Neural progenitor cell (in vitro differentiated cells): ENCODE data around the gene INHBC. TPM values are rescaled to one million over a fixed set of nuclear protein-coding genes. Genes with fewer than 3 reads are reported as not detected.

Experiments
- DNase-seq: peaks from one replicate; pipeline ENCODE4 v3.0.0-alpha.2; 2016; ENCODE audit warnings: low spot score
- H2AFZ ChIP-seq: fragments of 200-600 bp; sonication (generic); replicated peaks from 2 replicates; pipeline ENCODE4 v1.6.1; 2016; ENCODE audit warnings: antibody characterized with exemption
- H3F3A ChIP-seq: fragments of 200-600 bp; sonication (generic); 2 replicates; pipeline ENCODE4 v1.6.1; 2016; ENCODE audit warnings: antibody characterized with exemption, low read depth
- H3K27ac ChIP-seq: fragments of 200-600 bp; sonication (generic); 2 replicates; pipeline ENCODE4 v1.5.1; 2016; ENCODE audit warnings: mild to moderate bottlenecking
- H3K27me3 ChIP-seq: fragments of 200-600 bp; sonication (generic); 2 replicates; pipeline ENCODE4 v1.6.1; 2016; ENCODE audit warnings: mild to moderate bottlenecking, moderate library complexity
- H3K36me3 ChIP-seq: fragments of 200-600 bp; sonication (generic); 2 replicates; pipeline ENCODE4 v1.5.1; 2016
- H3K4me1 ChIP-seq: fragments of 200-600 bp; sonication (generic); 2 replicates; pipeline ENCODE4 v1.6.1; 2016; ENCODE audit warnings: mixed run types
- H3K4me2 ChIP-seq: fragments of 200-600 bp; sonication (generic); 2 replicates; pipeline ENCODE4 v1.6.1; 2016
- H3K4me3 ChIP-seq: fragments of 200-600 bp; sonication (generic); 2 replicates; pipeline ENCODE4 v1.5.1; 2016
- H3K79me2 ChIP-seq: fragments of 200-600 bp; sonication (generic); 2 replicates; pipeline ENCODE4 v1.6.1; 2016; ENCODE audit warnings: low read depth
- H3K9ac ChIP-seq: fragments of 200-600 bp; sonication (generic); 2 replicates; pipeline ENCODE4 v1.6.1; 2016
- H3K9me3 ChIP-seq: fragments of 200-600 bp; sonication (generic); 2 replicates; pipeline ENCODE4 v1.5.1; 2016; ENCODE audit warnings: low read depth
- H4K20me1 ChIP-seq: fragments of 200-600 bp; sonication (generic); 2 replicates; pipeline ENCODE4 v1.6.1; 2016; ENCODE audit warnings: low read depth
- H3K27ac Mint-ChIP-seq: 3 replicates; pipeline ENCODE4 v1.8.0; 2021; ENCODE audit warnings: mixed read lengths
- H3K27me3 Mint-ChIP-seq: 2 replicates; pipeline ENCODE4 v1.8.0; 2022; ENCODE audit warnings: low read depth, mild to moderate bottlenecking, inconsistent platforms, moderate library complexity, mixed read lengths; ENCODE audit not compliant: insufficient read depth
- H3K36me3 Mint-ChIP-seq: 3 replicates; pipeline ENCODE4 v1.8.0; 2021; ENCODE audit warnings: mixed read lengths
- H3K4me1 Mint-ChIP-seq: 3 replicates; pipeline ENCODE4 v1.8.0; 2021; ENCODE audit warnings: mixed read lengths
- H3K4me3 Mint-ChIP-seq: 3 replicates; pipeline ENCODE4 v1.8.0; 2021; ENCODE audit warnings: mild to moderate bottlenecking, moderate library complexity, mixed read lengths
- H3K9me3 Mint-ChIP-seq: 3 replicates; pipeline ENCODE4 v1.8.0; 2020; ENCODE audit warnings: mixed read lengths
- CTCF ChIP-seq: fragments of 200-600 bp; sonication (generic); IDR thresholded peaks from 2 replicates; pipeline ENCODE4 v1.5.1; 2017; ENCODE audit warnings: antibody characterized with exemption, mild to moderate bottlenecking
- EZH2 ChIP-seq: fragments of 200-600 bp; sonication (generic); IDR thresholded peaks from 2 replicates; pipeline ENCODE4 v1.6.1; 2017; ENCODE audit warnings: antibody characterized with exemption, mild to moderate bottlenecking, moderate library complexity
- EZH2phosphoT487 ChIP-seq: fragments of 200-600 bp; sonication (generic); IDR thresholded peaks from 2 replicates; pipeline ENCODE4 v1.6.1; 2017; ENCODE audit warnings: antibody characterized with exemption
- total RNA-seq: library from RNA; depleted of rRNA; stranded (reverse); fragments of >200 nt; gene quantifications from 2 replicates; pipeline ENCODE4 v1.2.3, GENCODE V29; 2015; ENCODE audit warnings: low replicate concordance

Gene INHBC
- total RNA-seq, 1 donor from 2014 or later: not detected

DNA sequence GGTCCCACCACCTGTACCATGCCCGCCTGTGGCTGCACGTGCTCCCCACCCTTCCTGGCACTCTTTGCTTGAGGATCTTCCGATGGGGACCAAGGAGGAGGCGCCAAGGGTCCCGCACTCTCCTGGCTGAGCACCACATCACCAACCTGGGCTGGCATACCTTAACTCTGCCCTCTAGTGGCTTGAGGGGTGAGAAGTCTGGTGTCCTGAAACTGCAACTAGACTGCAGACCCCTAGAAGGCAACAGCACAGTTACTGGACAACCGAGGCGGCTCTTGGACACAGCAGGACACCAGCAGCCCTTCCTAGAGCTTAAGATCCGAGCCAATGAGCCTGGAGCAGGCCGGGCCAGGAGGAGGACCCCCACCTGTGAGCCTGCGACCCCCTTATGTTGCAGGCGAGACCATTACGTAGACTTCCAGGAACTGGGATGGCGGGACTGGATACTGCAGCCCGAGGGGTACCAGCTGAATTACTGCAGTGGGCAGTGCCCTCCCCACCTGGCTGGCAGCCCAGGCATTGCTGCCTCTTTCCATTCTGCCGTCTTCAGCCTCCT, 21.6 kb downstream of the INHBC start:
- Mint-ChIP-seq H3K36me3 (no peaks in the 10 kb centered on the region), H3K4me1 (peaks cover 47% of the 10 kb centered on the region), H3K27me3 (peaks cover 30% of the 10 kb centered on the region), H3K27ac (no peak overlapping the region), H3K9me3 (no peaks in the 10 kb centered on the region), H3K4me3 (peak overlapping the region; percentile 65)
- Histone ChIP-seq H3K27ac (no peak overlapping the region), H3K79me2 (no peaks in the 10 kb centered on the region), H3K36me3 (no peaks in the 10 kb centered on the region), H2AFZ (peak overlapping the region; percentile 67), H3K9ac (no peak overlapping the region), H3K4me2 (peak overlapping the region; percentile 50), H3K9me3 (no peaks in the 10 kb centered on the region), H3F3A (peaks cover 16% of the 10 kb centered on the region), H3K4me1 (peaks cover 36% of the 10 kb centered on the region), H4K20me1 (peaks cover 12% of the 10 kb centered on the region), H3K4me3 (no peak overlapping the region), H3K27me3 (peaks cover 6% of the 10 kb centered on the region)
- TF ChIP-seq EZH2phosphoT487 (no peak), CTCF (peak; percentile 74)
- DNase-seq: peak; percentile 84

GRCh38 chr12:57456737-57457490, 22.3 kb downstream of the INHBC start:
- H3K4me2 ChIP-seq: no peak overlapping the region

DNA sequence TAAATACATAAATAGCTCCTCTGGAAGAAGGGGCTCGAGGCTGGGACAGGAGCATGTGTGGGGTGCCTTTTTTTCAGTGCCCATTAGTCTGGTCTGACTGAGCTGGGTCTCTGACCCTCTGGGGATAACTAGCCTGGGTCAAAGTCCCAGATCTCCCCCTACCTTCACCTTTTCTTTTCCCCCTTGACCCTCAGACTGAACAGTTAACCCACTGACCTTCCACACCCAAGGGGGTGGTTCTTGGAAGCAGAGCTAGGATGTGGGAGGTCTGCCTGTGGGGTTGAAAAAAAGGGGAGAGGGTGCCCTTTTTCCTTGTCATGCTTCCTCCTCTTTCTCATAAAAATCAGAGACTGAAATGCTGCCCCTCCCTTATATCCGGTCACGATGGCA, 24.1 kb downstream of the INHBC start:
- Histone ChIP-seq H3K9ac (no peak overlapping the region), H3F3A (peaks cover 33% of the 10 kb centered on the region), H3K27me3 (peaks cover 16% of the 10 kb centered on the region), H3K9me3 (no peaks in the 10 kb centered on the region), H3K27ac (no peak overlapping the region), H2AFZ (no peak overlapping the region), H3K79me2 (no peaks in the 10 kb centered on the region), H3K4me2 (peak overlapping the region; percentile 86), H3K36me3 (no peaks in the 10 kb centered on the region), H4K20me1 (peaks cover 20% of the 10 kb centered on the region), H3K4me1 (peaks cover 35% of the 10 kb centered on the region), H3K4me3 (peak overlapping the region; percentile 56)
- no peak overlapping the region for H3K27ac Mint-ChIP-seq
- TF ChIP-seq CTCF (no peak), EZH2 (no peak), EZH2phosphoT487 (no peak)
- H3K36me3 Mint-ChIP-seq: no peaks in the 10 kb centered on the region
- DNase-seq: no peak
- H3K4me1 Mint-ChIP-seq: peaks cover 48% of the 10 kb centered on the region
- H3K27me3 Mint-ChIP-seq: peaks cover 31% of the 10 kb centered on the region
- H3K9me3 Mint-ChIP-seq: no peaks in the 10 kb centered on the region
- peak overlapping the region; percentile 94 for H3K4me3 Mint-ChIP-seq

More at GRCh38 chr12:57456737-57457490, 22.3 kb downstream of the INHBC start:
- peaks cover 18% of the 10 kb centered on the region for H4K20me1 ChIP-seq
- H3K9me3 ChIP-seq: no peaks in the 10 kb centered on the region
- peaks cover 6% of the 10 kb centered on the region for H3K27me3 ChIP-seq
- H3K27ac ChIP-seq: no peak overlapping the region
- no peak overlapping the region for H2AFZ ChIP-seq
- peaks cover 23% of the 10 kb centered on the region for H3F3A ChIP-seq
- H3K4me1 Mint-ChIP-seq: peaks cover 51% of the 10 kb centered on the region
- no peak overlapping the region for H3K9ac ChIP-seq
- H3K36me3 Mint-ChIP-seq: no peaks in the 10 kb centered on the region
- no peak for DNase-seq
- peaks cover 30% of the 10 kb centered on the region for H3K27me3 Mint-ChIP-seq
- no peaks in the 10 kb centered on the region for H3K36me3 ChIP-seq
- no peaks in the 10 kb centered on the region for H3K9me3 Mint-ChIP-seq
- H3K27ac Mint-ChIP-seq: no peak overlapping the region
- H3K4me3 Mint-ChIP-seq: no peak overlapping the region
- TF ChIP-seq EZH2 (no peak), EZH2phosphoT487 (no peak)
- no peak overlapping the region for H3K4me3 ChIP-seq
- H3K79me2 ChIP-seq: no peaks in the 10 kb centered on the region
- peaks cover 37% of the 10 kb centered on the region for H3K4me1 ChIP-seq
